PC-9 (cell line): ENCODE data around the gene CDC42.

ENCODE experiments used
- CTCF ChIP-seq: fragments of 200-600 bp; sonication (generic); conservative IDR thresholded peaks from 2 replicates; pipeline ENCODE4 v1.6.1; 2017; ENCODE audit warnings: mixed run types, antibody characterized with exemption, mild to moderate bottlenecking, moderate library complexity
- EZH2 ChIP-seq: fragments of 200-600 bp; sonication (generic); IDR thresholded peaks from 2 replicates; pipeline ENCODE4 v1.8.0; 2017; ENCODE audit warnings: antibody characterized with exemption, low read depth

DNA sequence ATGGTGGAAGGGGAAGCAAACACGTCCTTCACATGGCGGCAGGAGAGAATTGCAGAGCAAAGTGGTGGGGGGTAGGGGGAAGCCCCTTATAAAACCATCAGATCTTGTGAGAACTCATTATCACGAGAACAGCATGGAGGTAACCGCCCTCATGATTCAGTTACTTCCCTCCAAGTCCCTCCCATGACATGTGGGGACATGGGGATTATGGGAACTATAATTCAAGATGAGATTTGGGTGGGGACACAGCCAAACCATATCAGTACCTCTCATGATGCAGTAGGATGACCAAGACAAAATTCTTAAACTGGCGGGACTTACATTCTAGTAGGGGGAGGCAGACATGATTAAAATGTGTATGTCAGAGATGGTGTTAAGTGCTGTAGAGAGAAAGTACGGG is 51.6 kb downstream of the CDC42 start:
- no peak for TF ChIP-seq EZH2
- TF ChIP-seq CTCF = no peak
